Amygdala (tissue), 56 donors: ENCODE data around the gene NPHP4.
A peak's percentile ranks its signal among the peaks of the same experiment; 100 is the strongest.

Source experiments
- DNase-seq, 56 donors: peaks; one replicate each; lab custom pipeline; 2025; lab: John Stamatoyannopoulos, UW

NPHP4 gene

DNA sequence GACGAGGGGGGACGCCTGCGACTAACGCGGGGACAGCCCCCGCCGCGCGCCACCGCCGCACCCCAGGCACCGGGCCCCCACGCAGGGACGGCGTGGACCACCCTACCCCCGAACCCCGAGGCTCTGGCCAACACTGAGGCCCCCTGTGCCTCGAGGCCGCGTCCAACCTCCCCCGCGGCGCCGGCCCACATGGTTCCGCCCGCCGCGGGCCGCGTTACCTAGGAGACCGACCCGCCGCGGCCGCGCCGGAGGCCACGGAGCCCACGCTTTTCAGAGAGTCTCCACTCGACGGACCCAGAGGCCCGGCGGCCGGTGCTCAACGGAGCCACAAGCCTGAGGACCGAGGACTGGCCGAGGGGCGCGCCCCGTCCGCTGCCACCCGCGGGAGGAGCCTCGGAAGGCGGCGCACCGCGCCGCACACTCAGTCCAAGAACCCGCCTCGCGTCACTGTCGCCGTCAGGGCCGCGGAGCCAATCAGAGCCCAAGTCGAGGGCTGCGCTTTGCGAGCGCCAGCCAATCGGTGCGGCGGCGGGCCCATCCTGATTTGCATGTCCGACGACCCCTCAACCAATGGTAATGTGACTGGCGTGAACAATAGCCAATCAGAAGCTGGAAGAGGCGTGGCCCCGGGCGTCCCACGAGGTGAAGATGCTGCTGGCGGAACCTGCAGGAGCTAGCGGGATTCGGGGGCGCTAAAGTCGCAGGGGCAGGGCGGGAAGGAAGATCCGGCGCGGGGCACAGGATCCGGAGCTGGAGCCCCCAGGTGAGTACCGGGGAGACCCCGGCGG lies at the start of gene NPHP4:
TSS of gene NPHP4 (minus strand) at position 400 of the 788 bp plus-strand sequence. CDS start 6,136 bp downstream, outside the sequence.
- peak; percentile 88 to 100 (median 99) for DNase-seq

DNA sequence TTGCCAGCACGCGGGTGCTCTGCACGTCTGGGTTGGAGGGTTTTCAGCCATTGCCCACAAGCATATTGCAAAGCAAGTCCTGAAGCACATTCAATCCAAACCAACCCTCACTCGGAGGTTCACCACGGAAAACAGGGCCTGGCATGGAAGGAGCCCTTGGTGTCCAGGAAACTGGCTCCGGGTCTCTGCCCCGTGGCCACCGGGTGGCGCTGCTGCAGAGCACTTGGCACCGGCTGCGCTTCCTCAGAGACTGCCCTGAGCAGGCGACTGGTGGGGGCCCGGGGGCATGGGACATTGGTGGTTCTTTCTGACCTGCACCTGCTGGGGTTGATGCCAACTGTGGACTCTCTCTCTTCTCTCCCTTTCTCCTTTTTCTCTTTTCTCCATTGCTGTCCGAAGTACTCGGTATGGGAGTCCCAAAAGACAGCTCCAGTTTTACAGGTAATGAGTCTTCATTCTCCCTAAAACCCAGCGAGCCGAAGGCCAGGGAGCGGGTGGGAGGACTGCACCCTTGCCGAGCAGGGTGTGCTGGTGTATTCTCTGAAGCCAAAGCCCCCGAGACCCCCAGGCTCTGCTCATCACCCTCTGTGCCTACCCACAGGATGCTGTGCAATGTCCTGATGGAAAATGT lies 49.3 kb upstream of the NPHP4 start:
- peak in 3 of 56 donors; percentile 14 to 43 (median 29) for DNase-seq

GRCh38 chr1:6040861-6041415 lies 48.7 kb upstream of the NPHP4 start:
- DNase-seq, result no peak

- no peak for DNase-seq
Observed at GRCh38 chr1:6040444-6040843, 48.2 kb upstream of the NPHP4 start.

DNA sequence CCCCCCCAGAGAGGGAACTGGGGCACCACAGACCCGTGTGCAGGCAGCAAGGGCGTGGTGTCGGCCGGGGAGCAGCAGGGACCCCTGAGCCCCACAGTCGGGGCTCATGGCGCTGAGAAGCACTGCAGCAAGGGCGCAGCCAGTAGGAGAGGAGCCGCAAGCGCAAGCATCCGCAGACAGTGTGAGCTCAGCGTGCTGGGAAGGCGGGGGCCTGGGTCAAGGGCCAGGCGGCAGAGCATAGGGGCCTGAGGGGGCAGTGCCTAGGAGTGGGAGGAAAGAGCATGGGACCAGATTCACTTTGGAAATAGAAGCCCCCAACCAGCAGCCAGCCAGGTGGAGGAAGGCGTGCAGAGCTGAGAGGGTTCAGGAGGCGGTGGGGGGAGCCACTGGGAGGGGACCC lies 46.8 kb upstream of the NPHP4 start:
- no peak for DNase-seq

GRCh38 chr1:6038603-6039002 lies 46.4 kb upstream of the NPHP4 start:
- no peak for DNase-seq

DNA sequence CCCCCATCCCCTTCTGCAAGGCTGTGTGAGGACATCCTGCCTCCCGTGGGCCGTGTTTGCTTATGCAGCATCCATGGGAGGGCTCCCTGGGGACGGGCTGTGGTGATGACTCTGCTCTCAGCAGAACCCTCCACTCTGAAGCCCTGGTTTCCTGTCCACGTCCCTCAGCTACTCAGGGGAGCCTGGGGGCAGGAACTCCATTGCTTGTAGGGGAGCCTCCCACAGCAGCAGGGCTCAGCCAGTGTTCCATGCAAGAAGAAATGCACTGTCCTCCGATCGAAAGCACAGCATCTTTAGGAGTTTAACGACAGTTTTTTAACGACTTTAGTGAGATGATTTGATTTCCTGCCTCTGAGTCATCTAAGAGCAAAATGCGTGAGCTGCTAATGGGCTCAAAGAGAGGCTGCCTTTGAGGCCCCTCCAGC lies 45.1 kb upstream of the NPHP4 start:
- DNase-seq, result no peak

DNA sequence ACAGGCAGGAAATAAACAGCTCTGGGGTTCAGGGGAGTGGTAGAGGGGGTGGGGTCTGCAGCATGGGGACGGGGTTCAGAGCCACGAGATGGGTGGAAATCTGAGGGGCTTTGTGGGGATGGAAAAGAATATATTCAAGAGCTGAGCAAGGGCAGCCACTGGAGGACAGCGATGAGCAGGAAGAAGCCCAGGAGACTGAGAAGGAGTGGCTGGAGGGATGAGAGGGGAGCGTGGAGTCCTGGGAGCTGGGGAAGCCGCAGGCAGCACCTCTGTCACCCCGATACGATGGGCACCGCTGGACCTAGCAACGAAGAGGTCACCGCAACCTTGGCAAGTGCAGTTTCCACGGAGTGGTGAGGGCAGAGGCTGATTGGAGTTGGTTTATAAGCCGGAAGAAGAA lies 43.5 kb upstream of the NPHP4 start:
- DNase-seq, result no peak

GRCh38 chr1:6035303-6035702 lies 43.1 kb upstream of the NPHP4 start:
- DNase-seq, result no peak

DNA sequence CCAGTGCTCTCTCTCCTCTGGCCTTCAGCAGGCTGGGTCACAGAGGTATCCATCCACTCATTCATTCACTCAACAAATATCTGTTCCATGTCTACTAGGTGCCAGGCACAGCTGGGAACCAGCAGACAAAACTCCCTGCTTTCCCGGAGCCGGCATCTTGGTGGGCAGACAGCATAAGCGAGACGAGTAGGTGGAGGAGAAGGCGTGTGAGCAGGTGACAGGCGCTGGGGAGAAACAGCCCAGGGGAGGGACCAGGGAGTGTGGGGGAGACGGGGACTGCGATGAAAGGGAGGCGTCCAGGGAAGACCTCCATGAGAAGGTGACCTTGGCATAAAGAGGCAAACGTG lies 42.5 kb upstream of the NPHP4 start:
- peak in 4 of 56 donors; percentile 37 to 56 (median 50) for DNase-seq

- DNase-seq, result peak in 37 of 56 donors; percentile 10 to 68 (median 40)
Observed at GRCh38 chr1:6033986-6034749, 41.9 kb upstream of the NPHP4 start.

DNA sequence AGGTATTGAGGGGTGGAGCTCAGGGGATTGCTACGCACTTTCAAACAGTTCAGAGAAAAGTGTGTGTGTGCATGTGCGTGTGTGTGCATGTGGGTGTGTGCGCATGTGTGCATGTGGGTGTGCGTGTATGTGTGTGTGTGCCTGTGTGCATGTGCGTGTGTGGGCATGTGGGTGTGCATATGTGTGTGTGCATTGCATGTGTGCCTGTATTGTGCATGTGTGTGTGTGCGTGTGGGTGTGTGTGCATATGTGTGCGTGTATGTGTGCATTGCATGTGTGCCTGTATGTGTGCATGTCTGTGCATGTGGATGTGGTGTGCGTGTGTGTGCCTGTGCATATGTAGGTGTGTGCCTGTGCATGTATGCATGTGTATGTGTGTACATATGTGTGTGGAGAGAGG lies 40.9 kb upstream of the NPHP4 start:
- DNase-seq, result no peak

DNA sequence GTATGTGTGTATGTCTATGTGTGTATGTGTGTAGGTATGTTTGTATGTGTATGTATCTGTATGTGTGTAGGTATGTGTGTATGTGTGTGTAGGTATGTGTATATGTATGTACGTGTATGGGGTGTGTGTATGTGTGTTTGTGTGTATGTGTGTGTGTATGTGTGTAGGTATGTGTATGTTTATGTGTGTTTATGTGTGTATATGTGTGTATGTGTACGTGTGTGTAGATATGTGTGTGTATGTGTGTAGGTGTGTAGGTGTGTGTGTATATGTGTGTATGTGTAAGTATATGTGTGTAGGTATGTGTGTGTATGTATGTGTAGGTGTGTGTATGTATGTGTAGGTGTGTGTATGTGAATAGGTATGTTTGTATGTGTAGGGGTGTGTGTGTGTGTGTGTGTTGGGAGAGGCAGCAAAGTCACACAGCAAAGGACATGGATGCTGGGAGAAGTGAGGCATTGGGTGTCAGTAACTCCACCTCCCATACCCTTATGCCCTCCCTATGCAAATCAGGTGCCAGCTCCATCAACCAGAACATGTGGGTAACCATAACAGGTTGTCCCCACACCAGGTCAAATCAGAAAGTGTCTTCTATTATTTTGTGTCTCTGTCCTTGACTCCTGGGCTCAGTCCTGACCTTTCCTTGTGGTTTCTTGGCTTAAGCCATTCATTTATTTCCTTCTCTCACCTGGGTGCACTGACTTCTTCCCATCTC lies 38.5 kb upstream of the NPHP4 start:
- DNase-seq, result no peak

DNA sequence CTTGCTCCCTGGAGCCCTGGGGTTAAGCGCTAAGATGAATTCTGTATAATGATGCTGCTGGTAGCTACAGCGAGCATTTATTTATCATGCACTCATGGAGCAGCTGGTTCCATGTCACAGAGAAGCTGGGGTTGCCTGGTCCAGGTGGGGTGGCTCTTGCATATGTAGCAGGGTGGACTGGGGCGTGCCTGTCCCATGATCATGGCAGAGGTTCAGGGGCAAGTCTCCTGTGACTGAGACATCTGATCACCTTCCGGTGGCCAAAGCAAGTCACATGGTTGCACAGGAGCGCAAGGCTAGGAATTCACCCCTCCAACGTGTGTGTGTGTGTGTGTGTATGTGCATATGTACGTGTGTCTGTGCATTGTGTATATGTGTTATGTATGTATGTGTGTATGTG lies 37.9 kb upstream of the NPHP4 start:
- DNase-seq, result no peak

- no peak for DNase-seq
Observed at GRCh38 chr1:6029351-6029750, 37.1 kb upstream of the NPHP4 start.

DNA sequence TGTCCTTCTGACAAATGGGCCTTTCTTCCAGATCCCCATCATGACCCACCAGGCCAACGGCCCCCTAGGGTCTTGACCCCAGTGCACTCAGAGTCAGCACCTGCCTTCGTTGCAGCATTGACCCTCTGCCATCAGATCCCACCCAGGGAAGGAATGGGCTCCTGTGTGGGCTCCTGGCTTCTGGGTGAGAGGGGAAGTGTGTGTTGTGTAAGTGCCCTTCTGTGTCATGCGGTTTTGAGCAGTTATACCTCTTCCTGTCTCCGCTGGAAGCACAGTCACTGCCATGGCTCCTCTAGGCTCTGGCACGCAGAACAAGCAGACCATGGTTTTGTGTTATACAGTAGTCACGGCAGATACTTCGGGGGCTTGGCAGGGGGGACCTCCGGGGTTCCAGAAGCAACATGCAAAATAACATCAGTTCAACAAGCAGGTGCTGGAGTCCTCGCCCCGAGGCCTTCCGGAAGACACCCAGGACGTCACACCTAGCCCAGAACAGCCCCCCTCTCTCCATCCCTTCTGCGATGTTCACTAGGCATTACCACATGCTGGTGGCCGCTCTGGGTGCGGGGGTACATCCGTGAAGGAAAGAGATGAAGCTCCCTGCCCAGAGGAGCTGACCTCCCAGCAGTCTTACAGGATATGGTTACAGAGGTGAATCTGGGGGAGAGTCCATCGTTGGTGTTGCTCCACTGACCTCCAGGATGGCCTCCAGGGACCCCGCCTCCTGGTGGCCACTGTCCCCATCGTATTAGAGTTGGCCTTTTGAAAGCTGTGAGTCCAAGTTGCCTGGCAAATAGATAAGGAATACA lies 36.0 kb upstream of the NPHP4 start:
- DNase-seq, result peak in 2 of 56 donors; percentile 21 to 37

GRCh38 chr1:6027591-6027990 lies 35.4 kb upstream of the NPHP4 start:
- DNase-seq, result no peak

DNA sequence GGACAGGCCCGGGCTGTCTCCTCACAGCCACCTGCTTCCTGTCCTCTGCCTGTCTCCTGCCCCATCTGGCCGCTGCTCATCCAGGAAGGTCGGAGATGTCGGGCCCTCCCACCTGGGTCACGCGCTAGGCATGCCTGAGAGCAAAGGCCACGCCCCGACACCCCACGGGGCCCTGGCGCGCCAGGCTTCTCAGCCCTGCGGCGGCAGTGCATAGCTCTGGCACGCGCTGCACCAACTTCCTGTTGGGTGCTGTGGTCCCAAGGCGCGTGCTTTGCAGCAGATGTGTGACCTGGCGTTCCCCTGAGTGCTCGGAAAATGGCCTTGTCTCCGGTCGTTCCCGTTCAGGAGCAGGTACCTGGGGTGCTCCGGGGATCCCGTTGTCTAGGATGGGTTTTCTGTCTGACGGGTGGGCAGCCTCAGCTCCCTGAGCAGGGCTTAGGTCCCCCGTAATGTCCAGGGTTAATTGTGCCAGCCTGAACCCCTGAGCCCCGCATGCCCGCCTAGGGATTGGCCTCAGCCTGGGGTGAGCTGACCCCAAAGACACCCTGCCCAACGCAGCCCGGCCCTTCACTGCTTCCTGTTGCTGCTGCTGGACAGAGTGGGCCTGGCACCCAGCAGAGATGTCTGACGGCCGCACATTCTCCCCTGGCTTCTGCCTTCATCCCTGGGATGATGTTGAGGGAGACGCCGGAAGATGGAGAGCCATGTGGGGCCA lies 34.0 kb upstream of the NPHP4 start:
- DNase-seq, result peak in 9 of 56 donors; percentile 11 to 41 (median 25)
